HG02981 (cell line): ENCODE measurements around the gene PDLIM7.

ENCODE experiments used
- ATAC-seq: cut with Tn5 transposase; IDR thresholded peaks from one replicate; pipeline ENCODE4 v1.9.1; 2021; ENCODE audit warnings: mild to moderate bottlenecking, moderate library complexity; ENCODE audit not compliant: unreplicated experiment

PDLIM7 gene

GRCh38 chr5:177475563-177476427, 21.6 kb downstream of the PDLIM7 start:
- no peak for ATAC-seq

- ATAC-seq: no peak
These were observed 22.4 kb downstream of the PDLIM7 start for GRCh38 chr5:177474846-177475562.

GRCh38 chr5:177474002-177474476, 23.4 kb downstream of the PDLIM7 start:
- no peak for ATAC-seq

- ATAC-seq: peak; percentile 29
These were observed 23.9 kb downstream of the PDLIM7 start, which contains the start of gene DBN1 for GRCh38 chr5:177473443-177474001. DBN1 (minus strand) TSS chr5:177473634; CDS start chr5:177473521, 113 bp downstream.

DNA sequence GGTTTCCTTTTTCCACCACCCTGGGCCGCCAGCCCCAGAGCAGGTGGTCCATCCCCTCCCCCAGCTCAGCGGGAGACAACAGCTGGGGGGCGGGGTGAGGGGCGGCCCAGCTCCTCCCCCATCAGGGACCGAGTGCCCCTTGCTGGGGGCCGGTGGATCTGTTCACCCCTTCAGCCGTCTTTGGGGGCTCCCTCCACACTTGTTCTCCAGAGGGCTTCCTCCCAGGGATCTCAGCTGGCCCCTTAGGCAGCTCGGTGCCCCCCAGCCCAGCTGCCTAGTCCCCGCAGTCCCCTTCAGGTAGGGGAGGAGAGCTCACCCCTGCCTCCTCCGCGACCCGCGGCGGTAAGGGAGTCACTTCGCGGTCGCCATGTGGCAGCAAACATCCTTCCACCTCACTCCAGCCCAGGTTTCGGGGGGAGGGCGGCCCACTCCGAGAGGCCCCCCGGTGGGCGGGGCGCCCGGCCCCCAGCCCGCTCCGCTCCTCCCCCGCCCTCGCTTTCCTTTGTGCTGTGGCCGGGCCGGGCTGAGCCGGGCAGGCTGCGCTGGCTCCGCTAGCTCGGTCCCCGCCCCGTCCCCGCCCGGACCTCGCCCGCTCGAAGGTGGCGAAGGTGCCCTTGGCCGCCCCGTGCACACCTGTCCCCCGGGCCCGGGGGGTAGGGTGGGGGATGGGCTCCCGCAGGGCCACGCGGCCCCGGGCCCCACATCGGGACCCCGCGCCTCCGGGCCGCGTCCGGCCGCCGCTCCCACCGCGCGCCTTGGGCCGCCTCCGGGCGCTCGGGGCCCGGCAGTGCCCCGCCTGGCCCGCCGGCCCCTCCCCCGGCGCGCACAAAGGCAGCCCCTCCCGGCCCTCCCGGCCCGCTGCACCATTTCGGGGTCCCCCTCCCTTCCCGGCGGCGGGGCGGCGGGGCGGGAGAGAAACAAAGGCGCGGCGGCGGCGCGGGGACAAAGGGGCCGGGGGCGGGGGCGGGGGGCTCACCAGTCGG, 24.7 kb downstream of the PDLIM7 start:
- peak; percentile 49 for ATAC-seq

DNA sequence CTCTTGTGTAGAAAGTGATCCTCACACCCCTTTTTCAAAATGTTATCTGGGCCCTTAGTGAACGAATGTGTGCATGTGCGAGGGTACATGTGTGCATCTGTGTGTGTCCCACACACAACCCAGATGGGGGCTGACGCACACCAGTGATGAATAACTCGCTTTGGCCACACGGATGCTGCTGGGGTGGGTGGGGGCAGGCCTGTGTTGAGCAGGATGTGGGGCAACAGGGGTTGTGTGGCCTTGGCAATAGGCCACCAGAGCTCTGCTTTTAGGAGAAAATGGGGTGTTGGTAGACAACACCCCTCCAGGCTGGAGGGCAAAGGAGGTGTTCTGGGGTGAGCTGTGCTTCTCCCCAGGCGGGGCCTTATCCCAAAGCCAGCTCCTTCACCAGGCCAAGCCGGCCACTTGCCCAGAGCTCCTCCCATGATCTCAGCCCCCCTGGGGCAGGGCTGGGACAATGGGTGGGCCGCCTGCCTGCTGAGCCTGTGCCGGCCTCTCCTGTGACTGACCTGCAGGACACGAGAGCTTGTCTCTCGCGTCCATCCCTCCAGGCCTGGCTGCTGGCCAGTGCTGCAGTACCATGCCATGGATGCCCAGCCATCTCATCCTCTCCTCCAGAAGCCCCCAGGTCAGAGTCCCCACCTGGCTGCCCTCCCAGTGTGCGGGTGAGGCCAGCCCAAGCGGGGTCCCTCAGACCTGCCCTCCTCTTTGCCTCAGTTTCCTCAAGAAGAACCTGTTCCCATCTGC, 25.6 kb downstream of the PDLIM7 start:
- no peak for ATAC-seq

DNA sequence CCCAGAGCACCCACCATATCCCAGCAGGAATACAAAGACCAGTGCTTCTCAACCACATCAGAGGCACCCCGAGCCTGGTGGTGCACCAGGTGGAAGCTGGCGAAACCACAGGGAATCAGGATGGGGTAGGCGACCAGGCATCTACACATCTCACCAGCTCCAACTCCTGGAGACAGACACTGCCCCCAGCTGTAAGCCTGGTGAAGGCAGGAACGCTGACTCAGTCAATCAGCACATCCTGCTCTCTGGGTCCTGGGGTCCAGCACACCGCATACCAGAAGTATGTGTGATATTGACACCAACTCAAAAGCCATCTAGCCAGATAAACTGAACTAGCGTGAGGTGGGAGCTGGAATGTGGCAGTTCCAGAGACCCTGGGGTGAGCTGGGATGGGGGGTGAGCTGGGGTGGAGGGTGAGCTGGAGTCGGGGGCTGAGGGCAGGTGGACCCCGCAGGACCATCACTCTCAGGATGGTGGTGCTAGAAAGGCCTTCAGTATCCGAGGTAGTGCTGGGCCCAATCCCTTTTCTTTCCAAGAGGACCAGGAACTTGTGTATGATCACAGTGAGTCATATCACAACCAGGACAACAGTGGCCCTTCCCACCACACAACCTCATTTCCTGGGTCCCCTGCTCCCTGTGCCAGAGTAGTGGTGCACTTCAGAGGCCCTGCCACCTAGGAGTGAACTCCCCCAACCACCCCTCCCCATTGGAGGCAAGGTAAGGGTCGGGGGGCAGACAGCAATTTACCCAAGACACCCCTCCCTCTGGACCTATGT, 26.5 kb downstream of the PDLIM7 start:
- no peak for ATAC-seq

DNA sequence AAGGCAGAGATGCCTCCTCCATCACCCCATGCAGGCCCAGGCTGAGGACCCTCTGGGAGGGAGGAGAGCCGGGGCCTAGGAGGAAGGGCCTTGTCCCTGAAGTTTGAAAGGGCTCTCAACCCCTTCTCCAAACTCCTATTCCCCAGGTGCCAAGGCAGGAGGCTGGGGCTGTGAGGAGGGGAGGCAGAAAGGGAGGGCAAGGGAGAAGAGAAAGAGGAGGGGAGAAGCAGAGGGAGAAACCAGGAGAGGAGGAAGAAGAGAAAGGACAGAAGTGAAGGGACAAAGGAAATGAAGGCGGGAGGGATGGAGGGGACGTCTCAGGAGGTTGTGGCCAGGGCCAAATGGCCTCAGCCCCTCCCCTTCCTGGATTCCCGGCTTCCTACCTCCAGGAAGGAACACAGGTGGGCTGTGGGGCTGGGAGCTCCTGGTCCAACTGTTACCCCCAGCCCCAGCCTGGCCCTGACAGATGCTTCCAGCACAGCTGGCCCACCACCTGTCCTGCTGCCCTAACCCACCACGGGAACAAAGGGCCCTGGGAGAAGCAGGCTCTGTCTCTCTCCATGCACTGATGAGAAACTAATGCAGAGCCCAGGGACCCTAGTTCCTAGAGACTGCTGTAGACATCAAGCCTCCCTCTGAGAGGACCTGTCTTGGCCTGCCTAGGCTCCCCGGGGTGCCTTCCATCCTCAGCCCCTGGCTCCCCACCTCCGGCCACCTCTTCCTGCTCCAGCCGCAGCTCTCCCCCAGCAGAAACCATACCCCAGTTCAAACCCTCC, 27.5 kb downstream of the PDLIM7 start:
- ATAC-seq: no peak

- ATAC-seq: no peak
These were observed 28.4 kb downstream of the PDLIM7 start for GRCh38 chr5:177468685-177469628.

GRCh38 chr5:177468329-177468684, 29.1 kb downstream of the PDLIM7 start:
- ATAC-seq: no peak

- ATAC-seq: no peak
These were observed 30.0 kb downstream of the PDLIM7 start for GRCh38 chr5:177467436-177467835.

DNA sequence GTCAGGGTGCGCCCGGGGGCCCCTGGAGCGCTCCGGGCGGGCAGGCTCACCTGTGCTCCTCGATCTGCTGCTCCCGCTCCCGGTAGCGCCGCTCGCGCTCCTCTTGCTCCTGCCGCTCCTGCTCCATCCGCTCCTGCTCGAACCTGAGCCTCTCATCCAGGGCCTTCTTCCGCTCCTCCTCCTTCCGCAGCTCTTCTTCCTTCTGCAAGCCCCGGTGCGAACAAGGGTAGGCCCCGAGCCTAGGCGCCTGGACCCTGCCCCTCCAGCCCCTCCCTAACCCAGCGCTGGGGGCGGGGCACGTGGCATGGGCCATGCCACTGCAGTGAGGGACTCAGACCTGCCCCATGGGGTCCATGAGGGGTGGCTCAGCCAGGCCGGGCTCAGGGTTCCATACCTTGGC, 30.5 kb downstream of the PDLIM7 start:
- no peak for ATAC-seq

DNA sequence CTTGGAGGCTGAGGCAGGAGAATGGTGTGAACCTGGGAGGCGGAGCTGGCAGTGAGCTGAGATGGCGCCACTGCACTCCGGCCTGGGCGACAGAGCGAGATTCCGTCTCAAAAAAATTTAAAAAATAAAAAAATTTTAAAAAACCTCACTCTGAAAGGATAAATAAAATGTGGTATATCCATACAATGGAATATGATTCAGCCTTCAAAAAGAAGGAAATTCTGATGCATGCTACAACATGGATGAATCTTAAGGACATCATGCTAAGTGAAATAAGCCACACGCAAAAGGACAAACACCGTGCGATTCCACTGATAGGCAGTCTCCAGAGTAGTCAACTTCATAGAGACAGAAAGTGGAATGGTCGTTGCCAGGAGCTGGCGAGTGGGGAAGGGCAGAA, 32.4 kb downstream of the PDLIM7 start:
- ATAC-seq: no peak

DNA sequence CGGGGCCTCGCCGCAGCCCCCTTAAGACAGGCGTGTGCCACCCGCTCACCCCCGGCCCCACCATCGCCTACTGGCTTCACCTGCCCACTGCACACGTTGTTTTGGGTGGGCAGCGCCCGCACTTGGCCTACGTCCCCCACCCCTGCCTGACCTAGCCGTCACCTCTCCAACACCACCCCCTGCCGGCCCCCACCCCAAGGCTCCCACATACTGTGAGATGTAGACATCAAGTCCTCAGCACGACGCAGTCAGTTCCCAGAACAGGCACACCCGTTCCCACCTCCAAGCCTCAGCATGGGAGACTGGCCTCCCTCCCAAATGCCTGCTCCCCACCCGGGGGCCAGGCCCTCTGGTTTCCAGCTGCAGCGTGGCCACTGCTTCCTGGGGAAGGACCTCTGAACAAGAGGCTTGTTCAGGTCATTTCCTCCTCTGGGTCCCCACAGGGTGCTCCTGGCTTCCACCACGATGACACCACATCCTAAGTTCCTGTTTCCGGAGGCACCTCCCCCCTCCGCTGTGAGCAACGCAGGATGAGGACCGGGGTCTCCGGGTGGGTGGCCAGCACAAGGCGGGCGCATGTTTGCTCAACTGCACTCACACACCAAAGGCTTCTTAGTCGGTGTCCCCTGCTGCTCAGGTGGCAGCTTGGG, 35.3 kb downstream of the PDLIM7 start:
- no peak for ATAC-seq

DNA sequence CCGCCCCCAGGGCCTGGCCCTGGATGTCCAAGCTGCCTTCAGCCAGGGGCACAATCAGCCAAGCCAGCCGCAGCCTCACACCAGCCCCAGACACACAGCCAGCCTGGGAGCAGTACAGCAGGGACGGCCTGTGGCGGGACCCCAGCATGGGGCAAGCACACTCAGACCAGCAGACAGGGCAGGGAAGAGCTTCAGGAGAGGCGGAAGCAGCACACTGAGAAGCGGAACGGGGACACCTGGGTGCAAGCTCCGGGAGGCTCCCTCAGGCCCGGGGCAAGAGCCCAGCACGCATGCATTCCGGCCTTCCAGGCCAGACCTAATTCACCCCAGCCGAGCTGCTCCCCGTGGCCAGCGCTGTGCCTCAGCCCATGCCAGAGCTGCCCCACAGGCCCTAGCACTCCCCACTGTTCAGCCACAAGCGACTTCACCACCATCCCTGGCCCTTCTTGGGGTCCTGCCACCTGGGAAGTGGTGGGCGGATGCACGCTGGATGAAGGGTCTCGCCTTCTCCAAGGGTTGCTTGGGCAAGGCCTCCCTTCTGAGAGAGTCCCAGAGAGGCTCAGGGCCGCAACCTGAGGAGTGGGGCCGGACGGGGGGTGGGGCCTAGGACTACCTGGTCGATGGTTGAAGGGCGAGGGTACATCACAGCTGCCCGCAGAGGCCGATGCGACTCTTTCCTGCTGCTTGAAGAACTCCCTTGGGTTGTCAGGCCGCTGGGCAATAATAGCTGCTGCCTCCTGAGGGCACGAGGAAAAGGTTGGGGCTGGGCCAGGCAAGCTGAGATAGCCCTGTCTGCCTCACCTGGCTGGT, 37.4 kb downstream of the PDLIM7 start:
- ATAC-seq: no peak

GRCh38 chr5:177459357-177459756, 38.0 kb downstream of the PDLIM7 start:
- no peak for ATAC-seq
